CD4-positive, alpha-beta T cell treated with Interleukin-6 for 4 hours (primary cell): ENCODE results near the gene CD8A.

Experiments
- DNase-seq: peaks from one replicate; pipeline ENCODE4 v3.0.0-alpha.2; 2020; ENCODE audit warnings: mixed read lengths

CD8A gene

DNA sequence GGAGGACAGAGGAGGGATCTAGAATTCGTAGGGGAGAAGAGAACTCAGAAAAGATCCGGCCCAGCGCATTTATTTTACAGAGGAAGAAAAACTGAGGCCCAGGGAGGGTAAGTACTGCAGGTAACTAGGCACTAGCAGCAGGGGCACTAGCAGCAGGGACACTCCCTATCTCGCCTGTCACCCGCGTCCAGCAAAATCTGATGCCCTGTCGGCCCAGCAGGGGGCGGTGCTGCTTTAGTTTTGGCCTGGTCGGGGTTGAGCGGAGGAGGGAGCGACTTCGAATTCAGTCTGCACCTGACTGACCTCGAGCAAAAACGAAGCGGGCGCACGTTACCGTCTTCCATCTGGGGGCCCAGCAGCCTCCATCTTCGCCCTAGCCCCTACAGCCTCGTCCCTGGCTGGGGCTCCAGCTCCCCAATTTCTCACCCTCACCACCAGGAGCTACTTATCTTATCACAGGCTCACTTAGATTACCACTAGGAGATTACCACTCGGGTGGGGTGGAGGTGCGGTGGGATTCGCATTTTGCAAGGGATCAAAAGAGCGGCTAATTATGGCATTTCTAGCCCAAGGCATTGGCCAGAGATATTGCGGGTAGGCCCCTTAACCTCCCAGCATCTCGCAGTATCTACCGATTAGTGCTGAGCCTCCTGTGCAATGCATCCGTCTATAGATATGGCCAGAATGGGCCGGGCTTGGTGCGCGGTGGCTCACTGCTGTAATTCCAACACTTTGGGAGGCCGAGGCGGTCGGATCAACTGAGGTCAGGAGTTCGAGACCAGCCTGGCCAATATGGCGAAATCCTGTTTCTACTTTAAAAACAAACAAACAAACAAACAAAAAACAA, 17.8 kb upstream of the CD8A start:
- DNase-seq = peak; percentile 91

DNA sequence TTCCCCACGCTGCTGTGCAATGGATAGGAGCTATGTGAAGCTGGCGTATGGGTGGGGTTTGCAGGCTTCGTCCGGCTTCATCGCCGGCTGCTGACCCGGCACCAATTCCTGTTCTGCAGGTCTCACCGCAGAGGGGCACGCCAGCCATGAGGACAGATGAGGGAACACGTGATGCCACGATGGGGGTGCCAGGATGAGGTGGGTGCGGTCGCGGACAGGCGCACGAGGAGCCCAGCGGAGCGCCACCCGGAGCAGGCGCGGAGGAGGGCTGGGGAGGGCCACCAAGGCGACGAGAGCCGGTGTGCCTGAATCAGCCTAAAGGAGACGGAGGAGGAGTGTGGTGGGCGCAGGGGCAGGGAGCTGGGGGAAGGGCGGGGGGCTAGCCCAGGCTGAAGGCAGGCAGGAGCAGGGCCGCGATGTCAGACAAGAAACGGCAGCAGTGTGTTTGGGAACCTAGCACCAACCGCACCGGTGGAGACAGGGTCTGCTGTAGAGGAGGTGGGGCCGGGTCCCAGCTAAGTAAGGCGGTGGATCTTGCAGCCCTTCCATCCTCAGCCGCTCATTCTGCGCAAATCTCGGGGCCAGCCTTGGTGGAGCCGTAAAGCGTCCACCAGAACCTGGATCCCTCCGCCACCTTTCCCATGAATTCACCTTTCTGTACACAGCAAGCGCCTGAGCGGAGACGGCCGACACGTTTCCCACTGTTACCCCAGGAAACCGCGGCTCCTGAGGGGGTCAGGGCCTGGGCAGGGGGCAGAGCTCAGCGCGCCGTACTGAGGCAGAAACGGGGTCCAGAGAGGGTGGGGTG, 17.0 kb upstream of the CD8A start:
- peak; percentile 34 for DNase-seq

DNA sequence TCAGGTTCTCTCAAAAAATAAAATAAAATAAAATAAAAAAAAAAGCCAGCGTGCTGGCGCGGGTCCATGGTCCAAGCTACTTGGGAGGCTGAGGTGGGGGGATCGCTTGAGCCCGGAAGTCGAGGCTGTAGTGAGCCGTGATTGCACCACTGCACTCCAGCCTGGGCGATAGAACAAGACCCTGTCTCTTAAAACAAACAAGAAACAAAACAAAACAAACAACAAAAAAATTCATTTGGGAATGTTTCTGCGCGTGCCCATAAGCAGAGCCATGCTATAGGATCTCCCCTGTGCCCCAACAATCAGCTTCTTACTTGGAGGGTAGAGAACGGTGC, 16.4 kb upstream of the CD8A start:
- DNase-seq = no peak

DNA sequence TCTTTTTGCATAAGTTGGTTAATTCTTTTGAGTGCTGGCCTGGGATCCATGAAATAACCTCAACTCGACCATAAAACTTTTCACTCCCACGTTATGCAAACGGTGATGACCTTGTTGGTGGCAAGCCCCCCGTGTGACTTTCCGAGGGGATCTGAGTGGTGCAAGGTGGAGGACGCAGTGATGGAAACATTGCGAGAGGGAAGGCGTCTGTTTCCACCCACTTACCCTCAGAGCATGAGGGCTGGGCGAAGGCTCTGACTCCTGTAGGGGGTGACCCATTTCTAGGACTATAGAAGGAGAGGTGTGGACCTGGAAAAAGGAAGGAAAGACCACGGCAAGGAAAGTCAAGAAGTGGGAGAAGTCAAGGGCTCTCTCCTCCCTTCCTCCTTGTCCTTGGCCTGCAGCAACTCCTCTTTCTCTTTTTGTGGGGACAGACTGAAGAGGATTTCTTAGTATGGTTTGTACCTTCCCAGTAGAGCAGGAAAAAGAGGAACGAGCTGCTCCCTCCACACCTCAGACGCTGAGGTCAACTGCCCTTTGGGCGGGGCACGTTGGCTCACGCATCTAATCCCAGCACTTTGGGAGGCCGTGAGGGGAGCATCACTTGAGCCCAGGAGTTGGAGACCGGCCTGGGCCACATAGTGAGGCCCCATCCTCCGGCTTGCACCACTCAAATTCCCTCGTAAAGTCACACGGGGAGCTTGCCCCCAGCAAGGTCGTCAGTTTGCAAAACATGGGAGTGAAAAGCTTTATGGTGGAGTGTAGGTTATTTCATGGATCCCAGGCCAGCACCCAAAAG, 15.5 kb upstream of the CD8A start:
- DNase-seq = no peak

DNA sequence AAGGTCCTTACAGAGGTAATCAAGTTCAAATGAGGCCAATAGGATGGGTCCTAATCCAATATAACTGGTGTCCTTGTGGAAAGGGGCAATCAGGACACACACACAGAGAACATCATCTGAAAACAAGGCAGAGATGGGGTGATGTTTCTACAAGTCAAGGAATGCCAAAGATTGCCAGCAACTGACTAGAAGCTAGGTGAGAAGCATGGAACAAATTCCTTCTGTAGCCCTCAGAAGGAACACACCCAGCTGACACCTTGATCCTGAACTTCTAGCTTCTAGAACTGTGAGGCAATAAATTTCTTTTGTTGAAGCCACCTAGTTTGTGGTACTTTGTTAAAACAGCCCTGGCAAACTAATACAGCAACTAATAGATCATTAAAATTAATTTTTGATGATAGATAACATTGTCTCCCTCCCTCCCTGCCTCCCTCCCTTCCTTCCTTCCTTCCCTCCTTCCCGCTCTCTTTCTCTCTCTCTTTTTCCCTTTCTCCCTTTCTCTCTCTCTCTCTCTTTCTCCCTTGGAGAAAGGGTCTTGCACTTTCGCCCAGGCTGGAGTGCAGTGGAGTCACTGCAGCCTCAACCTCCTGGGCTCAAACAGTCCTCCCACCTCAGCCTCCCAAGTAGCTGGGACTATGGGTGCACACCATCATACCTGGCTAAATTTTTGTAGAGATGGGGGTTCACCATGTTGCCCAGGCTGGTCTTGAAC, 10.3 kb upstream of the CD8A start:
- DNase-seq = no peak

DNA sequence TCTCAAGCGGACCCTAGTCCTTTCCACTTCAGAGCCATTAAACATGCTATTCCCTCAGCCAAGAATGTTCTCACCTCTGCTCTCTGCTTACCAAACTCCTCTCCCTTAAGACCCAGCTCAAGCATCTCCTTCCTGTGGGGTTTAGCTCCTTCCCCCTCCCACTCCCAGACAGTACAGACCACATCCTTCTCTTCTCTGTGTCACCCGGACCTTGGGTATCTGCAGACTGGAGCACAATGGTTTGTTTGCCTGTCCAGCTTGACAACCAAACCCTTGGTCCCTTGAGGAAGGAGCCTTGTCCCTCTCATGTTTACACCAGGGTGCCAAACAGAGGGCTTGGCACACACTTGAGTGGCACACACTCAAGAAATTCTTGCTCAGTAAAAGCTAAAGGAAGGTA, 4.1 kb upstream of the CD8A start:
- DNase-seq = no peak

DNA sequence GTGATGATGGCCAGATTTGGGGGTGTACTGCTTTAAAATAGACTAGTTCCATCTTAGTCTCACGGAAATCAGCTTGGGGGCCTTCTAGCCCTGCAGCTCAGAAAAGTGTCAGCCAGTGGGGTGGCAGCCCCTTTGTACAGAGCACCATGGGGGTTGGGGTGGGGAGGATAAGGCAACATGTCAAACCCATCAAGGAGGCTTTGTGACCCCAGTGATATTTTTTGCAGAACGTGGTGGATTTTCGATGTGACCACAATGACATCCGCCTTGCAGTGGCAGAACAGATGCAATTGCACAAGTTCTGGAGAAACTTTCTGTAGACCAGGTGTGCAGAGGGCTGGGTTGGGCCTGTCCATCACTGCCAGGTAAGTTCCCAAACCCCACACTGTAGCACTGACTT, 3.0 kb upstream of the CD8A start:
- no peak for DNase-seq

DNA sequence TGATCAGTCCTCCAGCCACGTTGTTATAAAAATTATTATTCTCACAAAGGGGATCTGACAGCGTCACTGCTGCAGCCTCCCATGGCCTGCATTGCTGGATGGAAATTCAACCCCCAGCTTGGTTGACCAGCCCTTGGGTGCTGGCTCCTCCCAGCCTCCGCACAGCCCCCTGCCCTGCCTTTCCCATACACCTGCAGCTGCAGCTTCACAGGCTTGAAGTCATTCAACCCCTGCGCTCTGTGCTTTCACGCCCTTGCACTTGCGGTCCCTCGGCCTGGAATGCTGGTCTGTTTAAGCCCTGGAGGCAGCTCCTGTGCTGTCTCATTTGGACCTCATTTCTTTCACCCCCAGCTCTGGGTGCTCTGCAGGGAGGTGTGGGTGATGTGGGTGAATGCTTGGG, 860 bp upstream of the CD8A start:
- DNase-seq = no peak

DNA sequence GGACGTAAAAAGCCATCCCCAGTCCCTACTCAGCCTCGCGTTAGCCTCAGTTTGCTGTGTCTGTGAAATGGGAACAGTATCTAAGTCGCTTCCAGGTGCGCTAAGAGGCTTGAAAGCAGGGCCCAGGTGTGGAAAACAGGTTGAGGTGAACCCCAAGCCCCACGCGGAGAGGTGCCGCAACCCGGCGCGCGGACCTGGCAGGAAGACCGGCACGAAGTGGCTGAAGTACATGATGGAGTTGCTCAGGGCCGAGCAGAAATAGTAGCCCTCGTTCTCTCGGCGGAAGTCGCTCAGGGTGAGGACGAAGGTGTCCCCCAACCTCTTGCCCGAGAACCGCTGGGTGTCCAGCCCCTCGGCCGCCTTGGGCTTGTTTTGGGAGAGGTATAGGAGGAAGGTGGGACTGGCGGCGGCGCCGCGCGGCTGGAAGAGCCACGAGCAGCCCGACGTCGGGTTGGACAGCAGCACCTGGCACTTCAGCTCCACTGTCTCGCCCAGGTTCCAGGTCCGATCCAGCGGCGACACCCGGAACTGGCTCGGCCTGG, 508 bp downstream of the CD8A start:
- no peak for DNase-seq

DNA sequence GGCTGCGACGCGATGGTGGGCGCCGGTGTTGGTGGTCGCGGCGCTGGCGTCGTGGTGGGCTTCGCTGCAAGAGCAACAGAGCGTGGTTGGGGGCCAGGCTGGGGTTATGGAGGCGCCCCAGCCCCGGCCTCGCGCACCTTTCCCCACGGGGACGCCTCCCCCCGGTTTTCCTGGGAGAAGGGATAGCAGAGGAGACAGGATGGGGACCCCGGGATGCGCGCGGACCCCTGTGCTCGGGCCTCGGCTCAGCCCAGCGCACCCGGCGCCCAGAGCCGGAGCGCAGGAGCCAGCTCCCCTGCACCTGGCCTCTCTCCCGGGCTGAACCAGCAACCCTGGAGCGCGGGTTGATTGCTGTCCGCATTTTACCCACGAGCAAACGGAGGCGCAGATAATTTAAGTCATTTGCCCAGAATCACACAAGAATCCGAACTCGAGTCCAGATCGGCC, 1.0 kb downstream of the CD8A start:
- DNase-seq = no peak

DNA sequence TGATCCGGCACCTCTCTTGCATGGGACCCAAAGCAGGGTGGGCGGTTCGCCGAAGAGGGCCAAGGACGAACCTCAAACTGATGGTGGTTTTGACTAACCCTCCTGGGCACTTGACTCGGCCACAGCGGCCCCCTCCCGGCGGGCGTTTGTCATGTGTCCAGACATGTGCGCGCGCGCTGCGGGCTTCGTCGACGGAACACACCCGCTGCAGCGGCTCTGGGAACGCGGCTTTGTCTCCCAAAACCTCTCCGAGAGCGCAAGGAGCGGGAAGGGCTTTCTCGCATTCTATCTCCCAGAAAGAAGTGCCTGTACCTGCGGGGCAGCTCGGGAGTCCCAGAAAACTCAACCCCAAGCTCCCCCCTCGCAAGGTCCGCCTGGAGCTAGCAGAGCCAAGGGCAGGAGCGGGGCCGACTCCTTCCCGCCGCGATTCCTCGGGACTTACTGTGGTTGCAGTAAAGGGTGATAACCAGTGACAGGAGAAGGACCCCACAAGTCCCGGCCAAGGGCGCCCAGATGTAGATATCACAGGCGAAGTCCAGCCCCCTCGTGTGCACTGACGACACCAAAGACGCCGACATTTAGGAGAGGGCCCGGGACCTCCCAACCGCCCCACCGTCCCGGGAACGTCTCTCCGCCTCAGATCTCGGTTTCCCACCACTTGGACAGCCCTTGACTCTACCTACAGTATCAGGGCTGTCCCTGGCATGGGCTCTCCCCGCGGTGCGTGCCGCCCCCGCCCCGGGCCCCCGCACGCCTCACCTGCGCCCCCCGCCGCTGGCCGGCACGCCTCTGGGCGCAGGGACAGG, 1.6 kb downstream of the CD8A start:
- DNase-seq = no peak

DNA sequence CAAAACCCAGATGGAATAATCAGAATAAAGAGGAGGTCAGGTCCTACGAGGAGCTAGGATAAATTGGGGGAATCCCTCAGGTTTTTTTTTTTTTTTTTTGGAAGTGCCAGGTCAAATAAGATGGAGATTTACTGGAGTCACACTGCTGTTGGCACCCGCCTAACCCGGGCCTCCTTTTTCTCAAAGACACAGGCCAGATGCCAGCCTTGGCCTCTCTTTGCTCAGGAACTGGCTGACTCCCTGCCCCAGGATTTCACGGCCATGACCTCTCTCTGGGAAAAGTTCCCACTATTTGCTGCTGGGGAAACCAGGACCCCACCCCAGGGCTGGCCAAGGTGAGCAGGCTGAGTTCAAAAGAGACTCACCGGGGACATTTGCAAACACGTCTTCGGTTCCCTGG, 2.5 kb downstream of the CD8A start:
- no peak for DNase-seq

DNA sequence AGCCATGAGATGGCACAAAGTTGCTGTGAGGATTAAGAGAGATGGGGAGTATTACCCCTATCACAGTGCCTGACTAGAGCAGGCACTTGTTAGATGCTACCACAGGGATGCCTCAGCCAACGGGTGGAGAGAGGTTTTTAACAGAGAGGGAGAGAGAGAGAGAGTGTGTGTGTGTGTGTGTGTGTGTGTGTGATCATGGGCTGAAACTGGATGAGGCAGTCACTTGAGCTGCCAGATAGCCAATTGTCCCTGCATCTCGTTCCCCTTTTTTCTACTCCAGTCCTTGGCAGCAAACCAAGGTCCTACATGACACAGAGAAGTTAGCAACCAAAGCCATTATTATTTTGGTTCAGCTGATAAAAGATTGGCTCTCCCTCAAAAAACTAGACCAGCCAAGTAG, 3.0 kb downstream of the CD8A start:
- DNase-seq = no peak

DNA sequence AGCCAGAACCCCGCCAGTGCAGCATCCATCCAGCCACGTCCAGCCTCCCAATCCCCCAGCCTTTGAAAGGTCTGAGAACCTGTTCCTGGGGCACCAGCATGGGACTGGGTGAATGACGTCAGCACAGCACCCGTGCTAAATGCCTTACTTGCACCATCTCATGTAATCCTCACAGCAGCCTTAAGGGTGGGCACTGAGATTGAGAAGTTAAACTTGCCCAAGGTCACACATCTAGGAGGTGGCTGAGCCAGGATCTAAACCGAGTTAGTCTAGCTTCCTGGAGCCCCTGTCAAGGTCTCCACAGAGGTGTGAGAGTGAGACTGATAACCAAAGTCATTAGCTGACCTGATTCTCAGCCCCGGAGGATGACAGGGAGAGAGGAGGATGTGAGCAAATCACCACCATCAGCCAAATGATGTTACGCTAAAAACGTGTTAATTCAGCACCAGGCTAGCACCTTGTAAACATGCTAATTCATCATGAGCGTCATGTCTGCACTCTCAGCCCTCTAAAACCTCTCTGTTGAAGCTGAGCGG, 4.6 kb downstream of the CD8A start:
- no peak for DNase-seq

DNA sequence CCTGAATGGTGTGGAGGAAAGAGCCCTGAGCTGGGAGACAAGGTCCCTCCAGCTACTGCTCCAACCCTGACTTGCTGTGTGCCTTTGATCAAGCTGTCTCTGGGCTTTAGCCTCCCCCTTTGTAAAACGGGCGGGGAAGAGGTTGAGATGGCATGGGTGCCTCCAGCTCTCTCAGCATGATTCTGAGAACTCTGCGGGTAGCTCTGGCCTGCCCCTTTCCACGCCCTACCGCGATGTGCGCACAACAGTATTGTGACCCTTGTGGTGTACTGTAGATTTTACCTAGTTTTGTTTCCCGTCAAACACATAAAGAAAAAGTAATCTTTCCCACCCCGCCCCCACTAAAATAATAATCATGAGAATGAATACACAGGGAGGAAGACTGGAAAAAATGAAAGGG, 5.3 kb downstream of the CD8A start:
- DNase-seq = no peak

DNA sequence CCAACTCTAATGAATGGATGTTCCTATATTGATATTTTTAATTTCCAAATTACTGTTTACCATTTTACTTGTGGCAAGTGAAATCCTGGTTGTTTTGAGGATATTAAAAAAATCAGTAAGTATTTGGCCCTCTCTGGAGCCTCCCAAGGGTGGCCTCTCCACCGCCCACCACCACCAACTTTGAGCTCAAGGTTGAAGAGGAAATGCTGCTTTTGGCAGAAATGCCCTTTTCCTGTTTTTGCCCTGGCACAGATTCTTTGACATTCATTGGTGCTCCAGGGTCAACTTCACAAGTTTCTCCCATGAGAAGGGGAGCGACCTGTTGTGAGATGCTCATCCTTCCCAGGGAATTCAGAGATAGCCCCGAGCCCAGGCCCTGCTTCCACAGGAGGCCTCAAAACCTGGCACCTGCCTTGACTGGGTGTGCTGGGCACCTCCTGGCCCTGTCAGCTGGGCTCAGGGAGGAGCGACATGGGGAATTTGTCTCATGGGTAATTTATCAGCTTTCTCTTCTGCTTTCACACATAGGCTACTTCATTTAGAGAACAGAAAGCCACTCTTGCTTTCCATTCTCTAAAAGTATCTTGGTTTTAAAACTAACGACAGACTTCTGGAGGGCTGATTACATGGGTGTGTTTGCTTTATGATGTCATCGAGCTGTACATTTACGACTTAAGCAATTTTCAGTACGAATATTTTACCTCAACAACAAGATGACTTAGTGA, 6.9 kb downstream of the CD8A start:
- DNase-seq = no peak

DNA sequence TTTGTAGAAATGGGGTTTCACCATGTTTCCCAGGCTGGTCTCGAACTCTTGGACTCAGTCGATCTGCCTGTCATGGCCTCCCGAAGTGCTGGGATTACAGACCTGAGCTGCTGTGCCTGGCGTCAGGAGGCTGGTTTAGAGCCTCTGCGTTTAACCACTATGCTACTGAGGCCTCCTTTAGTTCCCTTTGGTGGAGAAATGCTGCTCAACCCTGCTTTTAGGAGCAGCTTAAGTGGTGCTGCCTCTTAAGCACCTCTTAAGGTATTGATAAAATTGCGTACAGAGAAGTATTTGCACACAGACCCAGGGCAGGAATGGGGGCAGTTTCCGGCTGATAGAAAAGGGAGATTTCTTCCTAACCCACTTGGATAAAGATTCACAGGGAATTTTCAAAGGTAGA, 8.0 kb downstream of the CD8A start:
- no peak for DNase-seq

DNA sequence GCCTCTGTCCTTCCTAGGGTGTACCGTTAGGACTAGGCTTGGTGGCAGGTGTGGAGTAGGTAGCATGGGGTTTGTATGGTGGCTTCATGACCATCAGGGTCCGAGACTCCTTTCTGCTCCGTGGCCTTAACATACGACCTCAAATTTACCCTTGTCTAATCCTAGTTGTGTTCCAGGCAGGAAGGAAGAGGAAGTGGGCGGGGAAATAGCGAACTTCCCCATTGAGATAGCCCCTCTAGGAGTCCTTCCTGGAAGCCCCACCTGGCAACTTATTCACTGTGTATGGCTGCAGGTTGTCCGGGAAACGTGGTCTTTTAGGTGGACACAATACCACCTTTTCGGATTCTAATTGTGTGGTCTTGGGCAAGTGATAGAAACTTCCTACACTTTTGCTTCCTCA, 9.3 kb downstream of the CD8A start:
- DNase-seq = no peak

DNA sequence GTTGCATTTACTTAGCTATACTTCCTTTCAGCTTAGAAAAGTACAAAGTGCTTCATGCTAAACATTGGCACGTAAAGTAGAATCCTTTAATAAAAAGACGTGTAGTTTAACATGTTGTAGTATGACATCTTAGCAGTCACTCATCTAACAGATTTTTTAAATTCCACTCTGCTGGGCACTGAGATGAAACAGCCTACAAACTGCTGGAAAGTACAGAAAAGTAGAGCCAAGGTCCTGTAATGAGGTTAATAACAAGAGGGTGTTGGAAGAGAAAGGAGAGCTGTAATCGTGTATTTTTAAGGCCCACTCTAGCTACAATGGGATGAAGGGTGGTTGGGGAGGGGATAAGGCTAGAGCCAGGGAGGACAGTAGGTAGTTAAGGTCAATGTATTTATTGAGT, 10.7 kb downstream of the CD8A start:
- no peak for DNase-seq

DNA sequence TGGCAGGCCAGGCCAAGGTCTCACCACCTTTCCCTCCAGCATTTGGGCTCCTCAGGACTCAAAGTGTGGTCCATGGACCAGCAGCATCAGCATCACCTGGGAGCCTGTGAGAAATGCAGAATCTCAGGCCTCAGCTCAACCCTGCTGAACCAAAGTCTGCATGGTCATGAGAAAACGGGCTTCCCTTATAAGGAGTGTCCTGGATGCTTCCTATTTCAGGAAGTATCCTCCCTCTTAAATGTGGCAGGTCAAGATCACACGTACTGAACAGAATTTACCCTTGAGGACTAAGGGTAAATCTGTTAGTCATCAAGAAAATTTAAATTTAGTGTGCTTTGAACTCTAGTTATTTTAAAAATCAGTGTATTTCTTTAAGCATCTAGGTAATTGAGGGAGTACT, 11.8 kb downstream of the CD8A start:
- DNase-seq = no peak

DNA sequence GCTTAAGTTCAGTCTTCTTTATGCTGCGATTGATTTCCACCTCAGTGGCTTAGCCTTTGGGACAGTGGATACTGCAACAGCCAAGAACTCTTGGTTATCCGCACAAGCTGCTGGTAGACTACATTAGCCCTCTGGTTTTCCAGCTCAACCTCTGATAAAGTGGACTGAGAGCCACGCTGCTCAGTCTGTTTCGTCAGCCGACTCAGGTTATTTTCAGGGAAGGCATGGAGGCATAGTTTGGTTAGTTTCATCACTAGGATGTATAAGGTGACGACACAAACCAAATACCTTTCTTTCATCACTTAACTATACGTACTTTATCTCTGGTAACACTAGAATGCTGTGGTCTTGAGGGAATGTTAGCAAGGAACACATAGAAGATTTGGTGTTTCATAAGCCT, 14.2 kb downstream of the CD8A start:
- DNase-seq = no peak
